HG02678 (cell line): Measurements from ENCODE around the gene MAML2.

Experiments used
- ATAC-seq: cut with Tn5 transposase; IDR thresholded peaks from one replicate; pipeline ENCODE4 v1.9.1; 2021; ENCODE audit warnings: mild to moderate bottlenecking, moderate library complexity; ENCODE audit not compliant: unreplicated experiment

The MAML2 gene

DNA sequence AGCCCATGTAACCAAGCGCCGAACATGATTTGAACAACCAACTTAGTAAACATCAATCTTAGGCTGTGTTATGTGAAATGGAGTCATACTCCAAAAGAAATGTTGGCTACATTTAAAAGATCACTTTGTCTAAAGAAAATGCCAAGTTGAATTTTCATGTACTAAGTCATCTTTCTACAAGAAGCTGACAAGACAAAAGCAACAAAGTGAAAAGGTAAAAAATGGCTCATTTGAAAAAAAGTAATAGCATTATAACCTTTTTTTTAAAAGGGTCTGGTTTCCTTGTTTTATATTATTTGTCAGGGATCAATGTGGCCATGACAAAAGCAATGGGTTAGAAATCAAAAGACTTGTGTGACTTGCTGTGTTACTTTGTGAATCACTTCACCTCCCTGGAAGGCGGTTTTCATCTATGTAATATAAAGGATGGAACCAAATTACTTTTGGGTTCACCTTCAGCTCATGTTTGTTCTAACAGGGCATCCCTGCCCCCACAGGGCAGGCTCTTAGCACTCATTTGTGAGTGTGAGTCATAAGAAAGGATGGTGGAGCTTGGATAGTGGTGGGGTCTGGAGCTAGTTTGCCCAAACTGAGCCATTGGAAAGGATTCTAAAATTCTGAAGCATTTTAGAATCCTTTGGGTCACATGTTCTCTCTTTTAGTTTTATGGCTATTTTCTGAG lies 287.1 kb downstream of the MAML2 start:
- ATAC-seq = no peak

- ATAC-seq = no peak
These were observed 287.9 kb downstream of the MAML2 start for GRCh38 chr11:96054870-96055705.

DNA sequence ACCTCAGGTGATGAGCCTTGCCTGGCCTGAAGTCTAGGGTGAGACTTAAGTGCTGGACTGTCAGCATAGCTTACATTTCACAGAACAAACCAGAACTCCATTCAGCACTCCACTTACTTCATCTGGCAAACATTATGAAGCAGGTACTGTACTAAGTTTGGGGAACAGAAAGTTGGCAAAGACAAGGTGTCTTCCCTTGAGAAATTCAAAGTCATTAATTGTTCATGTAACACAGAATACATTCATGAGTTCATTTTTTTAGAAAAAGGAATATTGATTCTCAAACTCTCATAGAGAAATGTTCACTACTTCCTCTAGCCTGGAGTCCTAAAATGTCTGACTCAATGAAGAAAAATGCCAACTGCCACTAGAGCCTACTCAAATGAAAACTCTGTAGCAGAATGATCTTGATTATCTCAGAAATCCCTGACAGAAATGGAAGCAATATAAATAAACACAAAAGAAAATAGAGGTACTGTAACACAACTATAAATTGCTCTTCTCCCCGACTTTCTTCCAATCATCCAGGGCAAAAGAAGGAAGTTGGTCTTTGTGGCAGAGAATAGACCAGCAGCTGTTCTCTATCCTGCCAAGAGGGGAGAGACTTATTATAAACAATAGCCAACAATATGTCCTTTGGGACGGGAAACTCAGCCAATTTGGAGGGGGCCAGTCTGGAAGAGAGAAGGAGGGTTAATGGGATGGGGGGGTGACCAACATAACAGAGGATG lies 289.9 kb downstream of the MAML2 start:
- ATAC-seq = peak; percentile 21

DNA sequence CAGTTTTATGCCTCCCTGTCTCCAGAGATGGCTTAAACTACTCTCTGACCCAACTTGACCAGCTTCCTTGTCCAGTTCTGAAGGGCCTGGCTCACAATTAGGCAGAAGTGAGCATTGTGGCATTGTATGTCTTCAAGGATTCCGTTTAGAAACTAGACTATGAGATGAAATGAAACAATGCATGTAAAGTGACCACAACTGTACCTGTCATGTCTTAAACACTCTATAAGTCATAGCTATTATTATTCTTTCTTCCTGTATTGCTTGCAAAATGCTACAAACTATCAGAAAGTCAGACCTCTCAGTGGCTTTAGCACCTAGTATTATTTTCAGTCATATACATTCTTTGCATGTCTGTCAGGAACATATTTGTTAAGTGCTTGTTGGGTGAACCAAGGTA lies 291.2 kb downstream of the MAML2 start:
- ATAC-seq = peak; percentile 93

- no peak for ATAC-seq
These were observed 292.4 kb downstream of the MAML2 start for GRCh38 chr11:96050435-96051182.

DNA sequence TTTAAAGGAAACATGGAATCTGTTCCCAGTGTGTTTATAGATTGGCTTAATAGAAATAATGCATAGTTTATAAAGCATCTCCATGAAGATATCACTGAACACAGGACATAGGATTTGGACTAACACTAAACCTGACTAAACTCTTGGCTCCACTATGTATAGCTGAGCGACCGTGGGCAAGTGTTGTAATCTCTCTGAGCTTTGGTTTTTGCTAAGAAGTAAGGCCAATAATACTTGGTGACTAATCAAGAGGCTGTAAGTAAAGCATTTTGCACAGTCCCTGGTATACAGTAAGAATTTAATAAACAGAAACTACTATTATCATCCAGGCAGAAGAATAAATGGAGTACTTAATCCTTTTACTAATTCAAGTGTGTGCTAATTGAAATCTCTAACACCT lies 293.6 kb downstream of the MAML2 start:
- ATAC-seq = no peak

DNA sequence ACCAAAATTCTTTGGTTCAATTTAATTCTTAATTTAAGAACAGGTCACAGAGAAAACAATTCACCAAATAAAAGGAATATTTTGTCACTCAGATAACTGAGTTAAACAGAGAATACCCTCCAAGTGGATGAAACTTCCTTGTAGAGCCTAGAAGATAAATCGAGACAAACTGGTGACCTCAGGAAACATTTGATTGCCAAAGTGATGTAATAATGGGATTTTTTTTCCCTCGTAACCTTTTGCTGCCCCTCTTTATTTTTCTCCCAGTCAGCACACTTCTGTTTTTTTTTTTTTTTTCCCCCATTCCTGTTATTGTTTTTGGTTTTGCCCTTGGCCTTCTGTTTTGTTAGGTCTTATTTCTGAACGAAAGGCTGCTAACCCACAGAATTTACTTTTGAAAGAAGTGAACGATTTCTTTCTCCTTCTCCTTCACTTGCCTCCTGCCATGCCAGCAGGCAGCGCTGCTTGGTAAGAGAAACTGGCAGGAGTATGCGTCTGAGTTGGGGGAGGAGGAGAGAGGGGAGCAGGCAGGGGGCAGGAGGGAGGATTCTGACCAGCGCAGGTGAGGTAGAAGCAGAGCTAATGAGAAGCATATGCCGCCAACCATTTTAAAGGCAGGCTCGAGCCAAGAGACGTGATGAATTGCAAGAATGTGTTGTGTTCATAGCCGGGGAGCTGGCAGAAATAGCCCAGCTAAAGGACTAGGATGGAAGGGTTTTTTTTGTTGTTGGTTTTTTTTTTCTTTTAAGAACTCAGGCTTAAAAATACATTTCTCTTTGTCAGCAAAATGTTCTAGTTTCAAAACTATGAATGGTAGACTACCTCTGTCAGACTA lies 297.2 kb downstream of the MAML2 start:
- ATAC-seq = no peak

DNA sequence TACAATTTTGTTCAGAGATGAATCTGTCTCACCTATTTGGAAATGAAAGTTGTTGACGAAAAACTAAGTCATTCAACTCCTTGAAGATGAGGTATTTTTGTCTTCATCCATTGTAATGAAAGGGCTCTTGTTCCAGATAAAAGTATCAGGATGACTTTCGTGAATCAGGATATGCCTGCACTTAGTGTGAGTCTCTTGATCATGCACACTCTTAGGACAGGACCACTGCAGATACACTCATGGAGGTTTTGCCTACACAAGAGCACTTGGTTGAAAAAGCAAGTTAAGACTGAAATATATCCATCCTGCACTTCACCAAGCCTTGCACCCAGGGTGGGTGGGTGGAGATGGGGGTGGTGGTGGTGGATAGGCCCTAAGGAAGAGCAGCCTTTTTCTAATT lies 298.2 kb downstream of the MAML2 start:
- ATAC-seq = no peak

DNA sequence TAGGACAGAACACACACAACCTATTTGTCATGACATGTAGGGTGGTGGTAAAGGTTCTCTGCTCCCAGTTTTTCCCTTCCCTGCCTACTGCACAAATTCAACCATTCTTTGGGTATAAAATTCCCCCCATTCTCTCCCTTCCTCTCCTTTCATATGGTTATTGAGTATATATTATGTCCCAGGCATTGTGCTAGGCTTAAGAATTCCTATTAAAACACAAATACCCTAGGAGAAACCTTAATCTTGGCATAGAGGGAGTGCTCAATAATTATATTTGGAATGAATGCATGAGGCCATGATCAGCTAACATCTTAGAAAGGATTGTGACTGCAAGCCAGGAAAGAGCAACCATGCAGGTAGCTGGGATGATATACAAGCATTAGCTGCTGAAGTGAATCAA lies 298.7 kb downstream of the MAML2 start:
- ATAC-seq = no peak

- ATAC-seq = no peak
These were observed 299.7 kb downstream of the MAML2 start for GRCh38 chr11:96043291-96043690.

GRCh38 chr11:96038046-96038445 lies 304.9 kb downstream of the MAML2 start:
- no peak for ATAC-seq

DNA sequence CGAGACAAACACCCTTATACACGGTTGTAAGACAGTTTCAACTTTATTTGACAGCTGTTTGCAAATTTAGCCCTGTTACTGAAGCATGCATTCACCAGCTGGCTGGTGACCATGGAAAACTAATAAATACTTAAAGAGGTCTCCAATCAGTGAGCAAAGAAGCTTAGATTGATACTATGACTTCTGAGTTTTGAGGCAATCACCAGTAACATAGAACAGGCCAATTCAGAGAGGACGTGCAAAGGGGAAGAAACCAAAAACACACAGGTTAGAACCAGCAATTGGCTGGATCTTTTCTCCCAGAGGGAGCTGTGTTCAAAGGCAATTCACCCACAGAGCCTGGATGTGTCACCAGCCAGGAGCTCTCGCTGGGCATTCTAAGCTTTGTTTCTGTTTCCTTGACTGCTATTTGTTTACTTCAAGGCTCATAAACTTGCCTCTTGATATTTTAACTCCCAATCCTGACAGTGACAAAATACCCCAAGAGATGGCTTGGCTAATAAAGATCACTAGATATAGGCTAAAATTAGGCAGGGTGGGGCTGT lies 305.5 kb downstream of the MAML2 start:
- ATAC-seq = no peak

GRCh38 chr11:96036863-96037262 lies 306.1 kb downstream of the MAML2 start:
- ATAC-seq = no peak

- no peak for ATAC-seq
These were observed 307.3 kb downstream of the MAML2 start for GRCh38 chr11:96035740-96036078.

DNA sequence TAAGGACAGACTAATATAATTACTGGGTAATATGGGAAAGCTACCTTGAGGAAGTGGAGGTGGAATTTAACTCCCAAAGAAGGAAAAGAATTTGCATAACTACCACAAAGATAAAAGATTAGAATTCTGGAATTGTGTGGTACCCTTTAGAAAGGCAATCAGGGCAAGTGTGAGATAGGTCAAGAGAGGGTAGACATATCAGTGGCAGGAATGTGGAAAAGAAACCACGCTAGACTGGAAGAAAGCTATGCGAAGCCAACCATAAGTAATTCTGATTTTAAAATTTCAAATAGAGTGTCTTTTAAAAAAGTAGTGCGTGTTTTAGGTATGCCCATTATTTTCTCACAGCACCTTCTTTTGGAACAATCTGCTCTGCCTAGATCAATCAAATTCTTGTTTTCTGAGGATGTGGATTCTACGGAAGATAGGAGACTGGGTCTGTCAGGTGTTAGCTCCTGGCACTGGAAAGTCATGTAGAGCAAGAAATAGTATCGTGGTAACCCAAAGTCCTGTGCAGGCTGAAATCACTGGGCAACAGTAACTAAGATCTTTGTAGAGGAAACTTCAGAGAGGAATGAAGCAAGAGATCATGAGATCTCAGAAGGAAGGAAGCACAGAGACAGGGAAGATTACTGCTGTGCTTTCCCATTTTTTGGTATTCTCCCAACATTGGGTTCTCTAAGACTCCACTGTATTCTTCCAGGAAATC lies 307.8 kb downstream of the MAML2 start:
- no peak for ATAC-seq

DNA sequence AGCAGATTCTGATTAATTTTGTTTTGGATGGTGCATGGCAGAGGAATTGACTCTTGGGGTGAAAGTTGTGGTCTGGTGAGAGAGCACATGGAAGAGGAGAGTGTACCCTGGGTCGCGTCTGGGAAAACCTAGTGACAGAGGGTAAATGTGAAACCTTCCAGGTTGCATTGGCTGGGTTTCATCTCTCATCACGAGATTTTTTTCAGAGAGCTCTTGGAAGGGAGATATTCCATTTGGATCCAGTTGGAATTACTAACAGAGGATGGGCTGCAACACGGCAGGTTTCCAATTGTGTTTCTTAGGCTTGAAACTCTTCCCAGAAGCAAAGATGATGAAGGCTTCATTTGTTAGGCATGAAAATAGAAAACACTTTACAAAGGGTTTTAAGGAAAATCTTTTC lies 309.4 kb downstream of the MAML2 start:
- ATAC-seq = no peak

GRCh38 chr11:96033095-96033494 lies 309.9 kb downstream of the MAML2 start:
- ATAC-seq = no peak

DNA sequence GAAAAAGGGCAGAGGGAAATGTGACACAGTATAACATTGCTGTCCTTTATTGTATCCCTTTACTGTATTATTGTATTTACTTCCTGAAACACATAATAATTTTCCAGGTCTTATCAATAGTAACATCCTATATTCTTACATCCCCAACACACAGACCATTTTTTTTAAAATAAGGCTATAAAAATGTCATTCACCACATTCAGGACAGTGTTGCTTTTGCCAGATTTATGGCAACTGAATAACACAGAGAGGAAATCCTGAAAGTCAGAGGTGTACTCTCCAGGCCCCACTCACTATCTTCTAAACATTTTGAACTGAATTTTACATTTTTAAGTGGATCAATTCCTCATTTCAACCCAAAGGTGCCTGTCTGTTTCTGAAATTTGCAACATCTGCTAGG lies 314.2 kb downstream of the MAML2 start:
- ATAC-seq = no peak

DNA sequence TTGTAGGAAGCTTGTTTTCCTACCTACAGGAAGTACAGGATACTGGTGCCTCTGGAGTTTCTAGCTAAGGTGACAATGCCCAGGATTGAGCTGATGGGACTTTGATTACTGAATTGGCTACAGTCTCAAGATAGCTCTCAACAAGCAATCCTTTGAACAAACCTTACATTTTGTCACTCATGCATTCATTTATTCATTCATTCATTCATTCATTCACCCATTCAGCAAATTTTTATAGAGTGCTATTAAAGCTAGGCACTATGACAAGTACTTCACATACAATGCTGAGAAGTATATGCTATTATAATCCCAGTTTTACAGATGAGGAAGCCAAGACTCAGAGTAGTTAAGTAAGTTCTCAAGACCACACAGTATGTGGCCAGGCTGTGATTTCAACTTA lies 316.0 kb downstream of the MAML2 start:
- ATAC-seq = no peak
